OCI-LY7 (cell line): ENCODE results near the gene FN3K.

ENCODE experiments used
- EZH2phosphoT487 ChIP-seq: fragments of 200-600 bp; sonication (generic); IDR thresholded peaks from 2 replicates; pipeline ENCODE4 v1.6.1; 2018; ENCODE audit warnings: low read depth, borderline replicate concordance, mild to moderate bottlenecking, mixed run types, antibody characterized with exemption, low read length, moderate library complexity, mixed read lengths
- TF ChIP-seq, protein P1 (sequence below): fragments of 200-600 bp; sonication (generic); conservative IDR thresholded peaks from 2 replicates; pipeline ENCODE4 v1.5.1; 2014; ENCODE audit warnings: mild to moderate bottlenecking, antibody characterized with exemption, low read length, moderate library complexity, mixed read lengths

DNA sequence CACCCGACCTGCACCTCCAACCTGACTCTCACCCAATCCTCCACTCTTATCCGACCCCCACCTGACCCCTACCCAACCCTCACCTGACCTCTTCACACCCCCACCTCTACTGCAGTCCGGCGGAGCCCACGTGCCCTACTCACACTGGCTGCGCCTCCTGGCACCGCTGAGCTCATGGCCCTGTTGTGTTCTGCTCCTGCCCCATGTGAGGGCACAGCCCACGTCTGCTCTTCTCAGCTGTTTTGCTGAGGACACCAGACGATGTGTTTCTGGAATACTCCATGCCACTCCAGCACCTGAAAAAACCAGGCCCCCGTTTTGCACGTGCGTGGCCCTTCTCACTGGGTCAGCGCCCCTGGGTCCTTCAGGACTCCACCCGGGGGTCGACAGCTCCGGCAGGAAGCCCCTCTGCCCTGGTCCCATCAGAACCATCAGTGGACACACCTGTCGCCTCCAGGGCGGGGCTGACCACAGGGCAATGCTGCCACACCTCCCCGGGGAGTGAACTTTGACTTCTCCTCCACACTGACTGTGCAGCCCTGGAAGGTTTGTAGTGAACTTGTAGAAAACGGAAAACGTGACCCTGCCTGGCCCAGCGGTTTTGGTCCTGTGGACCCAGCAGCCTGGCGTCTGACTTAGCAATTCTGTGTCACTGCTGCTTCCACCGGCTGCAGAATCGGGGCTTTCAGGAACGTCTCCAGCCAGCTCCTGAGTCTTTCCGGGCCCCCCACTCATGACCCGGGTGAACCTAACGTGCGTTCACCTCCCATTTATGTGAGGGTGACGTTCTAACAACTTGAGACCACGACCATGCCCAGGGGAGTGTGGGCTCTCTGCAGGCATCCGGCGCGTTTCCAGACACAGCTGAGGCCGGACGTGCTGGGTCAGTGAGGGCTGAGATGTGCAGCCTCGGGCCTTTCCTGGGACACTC is 31.2 kb upstream of the FN3K start:
- TF ChIP-seq, protein P1, sequence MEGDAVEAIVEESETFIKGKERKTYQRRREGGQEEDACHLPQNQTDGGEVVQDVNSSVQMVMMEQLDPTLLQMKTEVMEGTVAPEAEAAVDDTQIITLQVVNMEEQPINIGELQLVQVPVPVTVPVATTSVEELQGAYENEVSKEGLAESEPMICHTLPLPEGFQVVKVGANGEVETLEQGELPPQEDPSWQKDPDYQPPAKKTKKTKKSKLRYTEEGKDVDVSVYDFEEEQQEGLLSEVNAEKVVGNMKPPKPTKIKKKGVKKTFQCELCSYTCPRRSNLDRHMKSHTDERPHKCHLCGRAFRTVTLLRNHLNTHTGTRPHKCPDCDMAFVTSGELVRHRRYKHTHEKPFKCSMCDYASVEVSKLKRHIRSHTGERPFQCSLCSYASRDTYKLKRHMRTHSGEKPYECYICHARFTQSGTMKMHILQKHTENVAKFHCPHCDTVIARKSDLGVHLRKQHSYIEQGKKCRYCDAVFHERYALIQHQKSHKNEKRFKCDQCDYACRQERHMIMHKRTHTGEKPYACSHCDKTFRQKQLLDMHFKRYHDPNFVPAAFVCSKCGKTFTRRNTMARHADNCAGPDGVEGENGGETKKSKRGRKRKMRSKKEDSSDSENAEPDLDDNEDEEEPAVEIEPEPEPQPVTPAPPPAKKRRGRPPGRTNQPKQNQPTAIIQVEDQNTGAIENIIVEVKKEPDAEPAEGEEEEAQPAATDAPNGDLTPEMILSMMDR = no peak
- TF ChIP-seq EZH2phosphoT487 = no peak
